ENCODE results near the gene NPR2.

DNA sequence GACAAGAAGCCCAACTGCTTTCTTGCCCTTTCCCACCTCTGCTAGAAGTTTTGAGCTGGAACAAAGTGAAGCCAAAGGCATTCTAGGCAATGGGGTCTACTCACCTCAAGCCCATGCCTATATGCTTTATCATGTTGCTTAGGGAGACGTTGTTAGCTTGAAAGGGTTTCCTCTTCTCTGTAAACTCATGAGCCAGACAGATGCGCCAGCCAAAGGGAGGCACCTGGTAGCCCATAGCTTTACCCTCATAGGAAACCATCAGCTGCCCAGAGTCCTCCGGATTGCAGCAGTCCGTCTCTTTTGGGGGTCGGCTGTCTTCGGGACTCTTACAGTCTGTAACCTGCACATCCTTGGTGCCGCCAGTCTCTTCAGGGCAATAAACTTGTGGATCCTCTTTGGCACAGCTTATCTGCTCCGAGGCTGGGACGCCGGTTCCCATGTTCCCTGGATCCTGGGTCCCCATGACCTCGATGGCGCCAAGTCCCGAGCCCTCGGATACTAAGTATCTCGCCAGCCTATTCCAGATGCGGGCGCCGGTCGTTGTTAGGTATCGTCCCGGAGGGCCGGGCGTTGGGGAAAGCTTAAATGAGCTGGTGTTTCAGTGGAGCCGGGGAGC lies 43.0 kb upstream of the NPR2 start:
- TF ChIP-seq POLR2A (IDR thresholded peaks at IDR 0.05) (no peak), EP300 (IDR thresholded peaks at IDR 0.05) (no peak)
- TF ChIP-seq, protein P1, sequence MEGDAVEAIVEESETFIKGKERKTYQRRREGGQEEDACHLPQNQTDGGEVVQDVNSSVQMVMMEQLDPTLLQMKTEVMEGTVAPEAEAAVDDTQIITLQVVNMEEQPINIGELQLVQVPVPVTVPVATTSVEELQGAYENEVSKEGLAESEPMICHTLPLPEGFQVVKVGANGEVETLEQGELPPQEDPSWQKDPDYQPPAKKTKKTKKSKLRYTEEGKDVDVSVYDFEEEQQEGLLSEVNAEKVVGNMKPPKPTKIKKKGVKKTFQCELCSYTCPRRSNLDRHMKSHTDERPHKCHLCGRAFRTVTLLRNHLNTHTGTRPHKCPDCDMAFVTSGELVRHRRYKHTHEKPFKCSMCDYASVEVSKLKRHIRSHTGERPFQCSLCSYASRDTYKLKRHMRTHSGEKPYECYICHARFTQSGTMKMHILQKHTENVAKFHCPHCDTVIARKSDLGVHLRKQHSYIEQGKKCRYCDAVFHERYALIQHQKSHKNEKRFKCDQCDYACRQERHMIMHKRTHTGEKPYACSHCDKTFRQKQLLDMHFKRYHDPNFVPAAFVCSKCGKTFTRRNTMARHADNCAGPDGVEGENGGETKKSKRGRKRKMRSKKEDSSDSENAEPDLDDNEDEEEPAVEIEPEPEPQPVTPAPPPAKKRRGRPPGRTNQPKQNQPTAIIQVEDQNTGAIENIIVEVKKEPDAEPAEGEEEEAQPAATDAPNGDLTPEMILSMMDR (IDR thresholded peaks at IDR 0.05) = no peak
